ENCODE results near the gene SERPINB13. TPM values are rescaled to one million over a fixed set of nuclear protein-coding genes. Genes with fewer than 3 reads are reported as not detected.

SERPINB13 gene
- polyA plus RNA-seq, 1 donor from 2014 or later, result not detected

DNA sequence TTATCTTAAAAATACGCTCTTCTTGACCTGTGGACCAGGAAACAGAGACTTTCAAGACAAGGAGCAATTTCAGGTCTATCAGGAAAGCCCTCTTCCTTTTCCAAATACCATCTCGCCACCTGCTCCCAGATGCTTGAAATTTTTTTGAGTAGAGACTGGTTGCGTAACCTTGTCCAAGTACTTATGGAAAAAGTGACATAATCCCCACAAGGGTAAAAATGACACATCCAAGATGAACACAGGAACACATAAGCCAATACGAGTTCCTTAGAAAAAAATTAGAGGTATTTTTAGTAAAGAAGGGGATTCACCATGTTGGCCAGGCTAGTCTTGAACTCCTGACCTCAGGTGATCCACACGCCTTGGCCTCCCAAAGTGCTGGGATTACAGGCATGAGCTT is 1.8 kb downstream of the SERPINB13 start (continued):
- TF ChIP-seq, protein P1, sequence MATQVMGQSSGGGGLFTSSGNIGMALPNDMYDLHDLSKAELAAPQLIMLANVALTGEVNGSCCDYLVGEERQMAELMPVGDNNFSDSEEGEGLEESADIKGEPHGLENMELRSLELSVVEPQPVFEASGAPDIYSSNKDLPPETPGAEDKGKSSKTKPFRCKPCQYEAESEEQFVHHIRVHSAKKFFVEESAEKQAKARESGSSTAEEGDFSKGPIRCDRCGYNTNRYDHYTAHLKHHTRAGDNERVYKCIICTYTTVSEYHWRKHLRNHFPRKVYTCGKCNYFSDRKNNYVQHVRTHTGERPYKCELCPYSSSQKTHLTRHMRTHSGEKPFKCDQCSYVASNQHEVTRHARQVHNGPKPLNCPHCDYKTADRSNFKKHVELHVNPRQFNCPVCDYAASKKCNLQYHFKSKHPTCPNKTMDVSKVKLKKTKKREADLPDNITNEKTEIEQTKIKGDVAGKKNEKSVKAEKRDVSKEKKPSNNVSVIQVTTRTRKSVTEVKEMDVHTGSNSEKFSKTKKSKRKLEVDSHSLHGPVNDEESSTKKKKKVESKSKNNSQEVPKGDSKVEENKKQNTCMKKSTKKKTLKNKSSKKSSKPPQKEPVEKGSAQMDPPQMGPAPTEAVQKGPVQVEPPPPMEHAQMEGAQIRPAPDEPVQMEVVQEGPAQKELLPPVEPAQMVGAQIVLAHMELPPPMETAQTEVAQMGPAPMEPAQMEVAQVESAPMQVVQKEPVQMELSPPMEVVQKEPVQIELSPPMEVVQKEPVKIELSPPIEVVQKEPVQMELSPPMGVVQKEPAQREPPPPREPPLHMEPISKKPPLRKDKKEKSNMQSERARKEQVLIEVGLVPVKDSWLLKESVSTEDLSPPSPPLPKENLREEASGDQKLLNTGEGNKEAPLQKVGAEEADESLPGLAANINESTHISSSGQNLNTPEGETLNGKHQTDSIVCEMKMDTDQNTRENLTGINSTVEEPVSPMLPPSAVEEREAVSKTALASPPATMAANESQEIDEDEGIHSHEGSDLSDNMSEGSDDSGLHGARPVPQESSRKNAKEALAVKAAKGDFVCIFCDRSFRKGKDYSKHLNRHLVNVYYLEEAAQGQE (IDR thresholded peaks at IDR 0.05; ENCODE audit: borderline replicate concordance), result no peak

DNA sequence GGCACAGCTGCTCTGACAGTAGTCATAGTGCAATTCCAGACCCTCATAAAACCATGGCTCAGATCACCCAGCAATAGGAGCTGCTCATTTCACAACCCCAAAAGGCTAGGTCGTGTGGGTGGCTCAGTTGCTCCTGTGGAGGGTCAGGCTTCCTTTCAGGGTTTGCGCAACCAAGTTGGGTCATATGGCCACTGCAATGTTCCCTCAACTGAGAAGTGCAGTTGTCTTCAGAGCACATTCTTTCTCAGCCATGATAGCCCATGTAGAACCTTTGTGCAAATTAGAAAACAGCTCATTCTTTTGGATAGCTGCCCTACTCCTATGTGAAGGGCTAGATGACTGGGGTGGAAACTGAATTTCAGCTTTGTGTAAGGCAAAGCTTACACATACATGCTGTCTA is 3.2 kb downstream of the SERPINB13 start:
- no peak overlapping the region for H3K4me3 ChIP-seq (ENCODE audit: low read length)
- no peak for TF ChIP-seq SMC3 (conservative IDR thresholded peaks at IDR 0.05; ENCODE audit: poor library complexity)
- no peak for TF ChIP-seq RAD21 (conservative IDR thresholded peaks at IDR 0.05)
- TF ChIP-seq POLR2AphosphoS5 (IDR thresholded peaks at IDR 0.05), result no peak
- no peak for TF ChIP-seq EZH2 (IDR thresholded peaks at IDR 0.05; ENCODE audit: borderline replicate concordance, insufficient read depth, low read length, poor library complexity, severe bottlenecking)
- TF ChIP-seq, protein P2, sequence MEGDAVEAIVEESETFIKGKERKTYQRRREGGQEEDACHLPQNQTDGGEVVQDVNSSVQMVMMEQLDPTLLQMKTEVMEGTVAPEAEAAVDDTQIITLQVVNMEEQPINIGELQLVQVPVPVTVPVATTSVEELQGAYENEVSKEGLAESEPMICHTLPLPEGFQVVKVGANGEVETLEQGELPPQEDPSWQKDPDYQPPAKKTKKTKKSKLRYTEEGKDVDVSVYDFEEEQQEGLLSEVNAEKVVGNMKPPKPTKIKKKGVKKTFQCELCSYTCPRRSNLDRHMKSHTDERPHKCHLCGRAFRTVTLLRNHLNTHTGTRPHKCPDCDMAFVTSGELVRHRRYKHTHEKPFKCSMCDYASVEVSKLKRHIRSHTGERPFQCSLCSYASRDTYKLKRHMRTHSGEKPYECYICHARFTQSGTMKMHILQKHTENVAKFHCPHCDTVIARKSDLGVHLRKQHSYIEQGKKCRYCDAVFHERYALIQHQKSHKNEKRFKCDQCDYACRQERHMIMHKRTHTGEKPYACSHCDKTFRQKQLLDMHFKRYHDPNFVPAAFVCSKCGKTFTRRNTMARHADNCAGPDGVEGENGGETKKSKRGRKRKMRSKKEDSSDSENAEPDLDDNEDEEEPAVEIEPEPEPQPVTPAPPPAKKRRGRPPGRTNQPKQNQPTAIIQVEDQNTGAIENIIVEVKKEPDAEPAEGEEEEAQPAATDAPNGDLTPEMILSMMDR (IDR thresholded peaks at IDR 0.05; ENCODE audit: poor library complexity, severe bottlenecking), result no peak
- no peak for TF ChIP-seq TAF1 (IDR thresholded peaks at IDR 0.05; ENCODE audit: low read depth)
- TF ChIP-seq MXI1 (conservative IDR thresholded peaks at IDR 0.05; ENCODE audit: poor library complexity, severe bottlenecking), result no peak
- no peak for TF ChIP-seq EP300 (conservative IDR thresholded peaks at IDR 0.05; ENCODE audit: poor library complexity, severe bottlenecking)
- TF ChIP-seq, protein P1 (IDR thresholded peaks at IDR 0.05; ENCODE audit: borderline replicate concordance), result no peak

More for the DNA sequence above, 3.2 kb downstream of the SERPINB13 start:
- H3F3A ChIP-seq (ENCODE audit: insufficient read depth, low read length, poor library complexity, severe bottlenecking), result no peaks in the 10 kb centered on the region
- H2AFZ ChIP-seq (ENCODE audit: low read depth, low read length), result no peak overlapping the region
- H4K20me1 ChIP-seq (ENCODE audit: insufficient read depth), result no peaks in the 10 kb centered on the region
- no peaks in the 10 kb centered on the region for H3K9me3 ChIP-seq (ENCODE audit: low read length)
- H3K27ac ChIP-seq (ENCODE audit: low read length), result no peak overlapping the region
- no peak overlapping the region for H3K9ac ChIP-seq (ENCODE audit: low read length)
- no peak overlapping the region for H3K4me2 ChIP-seq (ENCODE audit: low read length)
- H3K79me2 ChIP-seq (replicated peaks; ENCODE audit: insufficient read depth, low read length), result no peaks in the 10 kb centered on the region
- no peaks in the 10 kb centered on the region for H3K27me3 ChIP-seq (ENCODE audit: insufficient read depth, low read depth, low read length)
- no peaks in the 10 kb centered on the region for H3K36me3 ChIP-seq (ENCODE audit: insufficient read depth, low read length)
- no peaks in the 10 kb centered on the region for H3K9me2 ChIP-seq (ENCODE audit: insufficient read depth, low read length)
